NB4 (cell line): ENCODE data around the gene GRP.

ENCODE experiments used
- DNase-seq: peaks from one replicate; pipeline ENCODE4 v3.0.0; 2010; ENCODE audit warnings: low read depth
- H3K4me3 ChIP-seq: one replicate; pipeline ENCODE4 v1.5.1; 2011; ENCODE audit warnings: mild to moderate bottlenecking, low read depth, low read length, moderate library complexity
- MYC ChIP-seq: IDR thresholded peaks from 2 replicates; pipeline ENCODE4 v1.6.1; 2011; ENCODE audit warnings: low read depth, low read length
- POLR2A ChIP-seq: IDR thresholded peaks from 2 replicates; pipeline ENCODE4 v1.6.1; 2011; ENCODE audit warnings: mild to moderate bottlenecking; ENCODE audit not compliant: insufficient read length; ENCODE audit errors: extremely low read depth
- TF ChIP-seq, protein P1 (sequence below): IDR thresholded peaks from one replicate; pipeline ENCODE4 v1.5.1; 2012; ENCODE audit warnings: low read depth, low read length
- TF ChIP-seq, protein P2 (sequence below): IDR thresholded peaks from 2 replicates; pipeline ENCODE4 v1.6.1; 2011; ENCODE audit warnings: low read depth, low read length

GRP gene

DNA sequence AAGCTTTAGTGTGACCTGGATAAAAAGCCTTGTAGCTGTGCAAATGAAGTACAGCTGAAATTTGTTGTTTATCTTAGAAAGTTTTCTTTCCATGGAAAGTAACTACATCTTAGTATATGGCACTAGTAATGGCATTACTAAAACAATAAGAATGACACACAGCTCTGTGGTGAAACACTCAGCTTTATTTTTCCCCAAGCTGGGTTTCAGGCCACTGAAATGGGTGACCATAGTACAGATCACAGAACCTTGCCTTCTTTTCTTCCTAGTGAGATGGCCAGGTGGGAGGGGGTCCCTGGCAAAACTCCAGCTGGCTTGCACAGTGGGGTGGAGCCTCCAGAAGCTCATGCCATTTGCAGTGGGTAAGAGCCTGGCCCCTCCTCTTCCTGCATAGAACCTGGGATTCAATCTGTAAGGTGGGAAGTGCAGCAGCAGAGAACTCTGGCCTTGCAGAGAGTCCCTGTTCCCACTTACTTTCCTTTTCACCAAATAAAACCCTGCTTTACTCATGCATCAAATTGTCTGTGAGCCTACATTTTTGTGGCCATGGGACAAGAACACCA is 17.6 kb upstream of the GRP start:
- TF ChIP-seq, protein P1, sequence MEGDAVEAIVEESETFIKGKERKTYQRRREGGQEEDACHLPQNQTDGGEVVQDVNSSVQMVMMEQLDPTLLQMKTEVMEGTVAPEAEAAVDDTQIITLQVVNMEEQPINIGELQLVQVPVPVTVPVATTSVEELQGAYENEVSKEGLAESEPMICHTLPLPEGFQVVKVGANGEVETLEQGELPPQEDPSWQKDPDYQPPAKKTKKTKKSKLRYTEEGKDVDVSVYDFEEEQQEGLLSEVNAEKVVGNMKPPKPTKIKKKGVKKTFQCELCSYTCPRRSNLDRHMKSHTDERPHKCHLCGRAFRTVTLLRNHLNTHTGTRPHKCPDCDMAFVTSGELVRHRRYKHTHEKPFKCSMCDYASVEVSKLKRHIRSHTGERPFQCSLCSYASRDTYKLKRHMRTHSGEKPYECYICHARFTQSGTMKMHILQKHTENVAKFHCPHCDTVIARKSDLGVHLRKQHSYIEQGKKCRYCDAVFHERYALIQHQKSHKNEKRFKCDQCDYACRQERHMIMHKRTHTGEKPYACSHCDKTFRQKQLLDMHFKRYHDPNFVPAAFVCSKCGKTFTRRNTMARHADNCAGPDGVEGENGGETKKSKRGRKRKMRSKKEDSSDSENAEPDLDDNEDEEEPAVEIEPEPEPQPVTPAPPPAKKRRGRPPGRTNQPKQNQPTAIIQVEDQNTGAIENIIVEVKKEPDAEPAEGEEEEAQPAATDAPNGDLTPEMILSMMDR, result no peak
- no peak for TF ChIP-seq MYC
- TF ChIP-seq POLR2A, result no peak
- no peak for DNase-seq
- H3K4me3 ChIP-seq, result no peak overlapping the region

DNA sequence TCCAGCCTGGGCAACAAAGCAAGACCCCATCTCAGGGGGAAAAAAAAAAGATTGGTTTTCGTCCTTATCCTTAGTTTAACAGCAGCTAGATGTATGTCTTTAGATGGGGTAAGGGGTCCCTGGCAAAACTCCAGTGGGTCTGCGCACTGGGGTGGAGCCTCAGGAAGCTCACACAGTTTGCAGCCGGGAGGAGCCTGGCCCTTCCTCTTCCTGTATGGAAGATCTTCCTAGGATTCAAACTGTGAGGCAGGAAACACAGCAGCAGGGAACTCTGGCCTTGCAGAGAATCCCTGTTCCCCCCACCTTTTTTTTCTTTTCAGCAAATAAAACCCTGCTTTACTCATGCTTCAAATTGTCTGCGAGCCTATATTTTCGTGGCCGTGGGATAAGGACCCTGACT is 12.5 kb upstream of the GRP start:
- no peak for DNase-seq
- H3K4me3 ChIP-seq, result no peak overlapping the region
- TF ChIP-seq, protein P1, result no peak
- TF ChIP-seq, protein P2, sequence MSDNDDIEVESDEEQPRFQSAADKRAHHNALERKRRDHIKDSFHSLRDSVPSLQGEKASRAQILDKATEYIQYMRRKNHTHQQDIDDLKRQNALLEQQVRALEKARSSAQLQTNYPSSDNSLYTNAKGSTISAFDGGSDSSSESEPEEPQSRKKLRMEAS, result no peak
- TF ChIP-seq MYC, result no peak
- TF ChIP-seq POLR2A, result no peak

DNA sequence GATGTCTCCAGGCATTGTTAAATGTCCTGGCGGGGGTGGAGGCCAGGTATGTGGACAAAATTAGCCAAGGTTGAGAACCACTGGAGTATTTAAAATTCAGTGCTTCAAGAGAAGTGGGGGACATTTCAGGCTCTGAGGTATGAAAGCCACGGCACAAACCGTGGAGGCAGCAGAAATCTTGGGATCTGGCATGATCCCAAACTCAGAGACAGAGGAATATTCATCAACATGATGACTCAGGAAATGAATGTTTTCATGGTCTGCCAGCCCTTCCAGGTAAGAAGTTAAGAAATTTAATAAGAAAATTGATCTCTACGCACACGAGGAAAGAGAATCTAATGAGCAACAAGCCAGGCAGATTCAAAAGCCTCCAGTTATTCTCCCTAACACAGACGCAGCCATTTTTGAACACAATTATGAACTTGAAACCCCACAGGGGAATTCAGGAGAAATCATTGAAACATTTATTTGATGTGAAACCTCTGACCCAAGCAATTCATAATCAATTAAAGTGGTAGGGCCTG is 11.3 kb upstream of the GRP start:
- TF ChIP-seq MYC (no peak), POLR2A (no peak)
- TF ChIP-seq, protein P2, result no peak
- TF ChIP-seq, protein P1, result no peak
- no peak overlapping the region for H3K4me3 ChIP-seq
- no peak for DNase-seq

DNA sequence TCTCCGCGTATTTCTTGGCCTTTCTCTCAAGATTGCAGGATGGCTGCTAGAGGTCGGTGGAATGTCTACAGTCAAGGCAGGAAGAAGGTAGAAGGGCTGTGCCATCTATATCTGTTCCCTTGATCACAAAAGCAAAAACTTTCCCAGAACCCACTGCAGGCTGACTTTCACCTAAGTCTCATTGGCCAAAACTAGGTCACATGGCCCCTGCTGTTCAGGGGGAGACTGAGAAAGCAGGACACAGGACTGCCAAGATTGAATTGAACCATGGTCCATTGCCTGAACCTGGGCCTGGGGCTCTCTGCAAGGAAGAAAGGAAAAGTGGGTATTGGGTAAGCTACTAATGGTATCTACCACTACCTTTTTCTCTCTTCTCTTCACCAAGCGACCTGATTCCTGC is 9.7 kb upstream of the GRP start:
- no peak for DNase-seq
- no peak overlapping the region for H3K4me3 ChIP-seq
- TF ChIP-seq, protein P1, result no peak
- TF ChIP-seq POLR2A (no peak), MYC (no peak)
- TF ChIP-seq, protein P2, result no peak

DNA sequence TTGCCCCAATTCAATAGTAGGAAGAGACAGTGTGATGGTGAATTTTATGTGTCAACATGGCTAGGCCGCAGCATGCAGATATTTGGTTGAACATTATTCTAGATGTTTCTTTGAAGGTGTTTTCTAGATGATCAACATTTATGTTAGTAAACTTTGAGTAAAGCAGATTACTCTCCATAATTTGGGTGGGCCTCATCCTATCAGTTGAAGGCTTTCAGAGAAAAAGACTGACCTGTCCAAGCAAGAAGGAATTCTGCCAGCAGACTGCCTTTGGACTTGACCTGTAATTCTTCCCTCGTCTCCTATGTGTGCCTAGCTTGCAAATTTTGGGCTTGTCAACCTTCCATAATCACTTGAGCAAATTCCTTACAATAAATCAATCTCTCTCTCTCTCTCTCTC is 8.3 kb upstream of the GRP start:
- TF ChIP-seq, protein P2, result no peak
- no peak for TF ChIP-seq POLR2A
- TF ChIP-seq, protein P1, result no peak
- no peak for TF ChIP-seq MYC
- DNase-seq, result no peak
- no peak overlapping the region for H3K4me3 ChIP-seq

DNA sequence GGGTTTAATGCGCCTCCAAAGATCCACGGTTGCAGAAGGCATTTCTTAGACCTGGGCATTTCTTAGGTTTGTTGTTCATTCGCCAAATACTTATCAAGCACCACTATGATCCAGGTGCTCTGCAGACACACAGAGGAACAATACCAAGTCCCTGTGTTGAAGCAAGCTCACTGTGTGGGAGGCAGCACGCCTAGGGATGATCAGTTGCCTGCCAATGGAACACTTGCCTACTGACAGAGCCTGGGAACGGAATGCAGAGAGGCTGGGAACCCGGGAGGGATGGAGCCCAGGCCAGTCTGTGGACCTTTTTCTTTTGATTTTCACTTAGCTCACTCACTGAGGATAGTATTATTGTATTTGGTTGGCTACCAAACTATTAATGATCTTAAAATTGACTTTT is 1.9 kb upstream of the GRP start:
- DNase-seq, result no peak
- no peak for TF ChIP-seq MYC
- TF ChIP-seq, protein P2, result no peak
- no peak overlapping the region for H3K4me3 ChIP-seq
